ENCODE results near the gene FRY.

The FRY gene

GRCh38 chr13:32067149-32067961, 35.8 kb downstream of the FRY start:
- Histone ChIP-seq H3K9me3 (ENCODE audit: low read depth, low read length) (no peaks in the 10 kb centered on the region), H3K9ac (ENCODE audit: insufficient read length) (no peak overlapping the region), H3K27ac (no peak overlapping the region), H3K36me3 (ENCODE audit: insufficient read depth, low read length) (no peaks in the 10 kb centered on the region), H3K4me3 (no peak overlapping the region)
- no peak for DNase-seq (ENCODE audit: low read depth, low spot score)
- TF ChIP-seq FOXP2 (optimal IDR thresholded peaks at IDR 0.05; ENCODE audit: control extremely low read depth, extremely low read length, insufficient read depth) (no peak), POLR2AphosphoS5 (IDR thresholded peaks at IDR 0.05; ENCODE audit: borderline replicate concordance, low read depth, low read length) (no peak), EZH2 (IDR thresholded peaks at IDR 0.05) (no peak)

GRCh38 chr13:32068255-32068654, 36.7 kb downstream of the FRY start:
- TF ChIP-seq POLR2AphosphoS5 (IDR thresholded peaks at IDR 0.05; ENCODE audit: borderline replicate concordance, low read depth, low read length) (no peak), FOXP2 (optimal IDR thresholded peaks at IDR 0.05; ENCODE audit: control extremely low read depth, extremely low read length, insufficient read depth) (no peak), EZH2 (IDR thresholded peaks at IDR 0.05) (no peak)
- Histone ChIP-seq H3K9me3 (ENCODE audit: low read depth, low read length) (no peaks in the 10 kb centered on the region), H3K27ac (no peak overlapping the region), H3K9ac (ENCODE audit: insufficient read length) (no peak overlapping the region), H3K36me3 (ENCODE audit: insufficient read depth, low read length) (no peaks in the 10 kb centered on the region), H3K4me3 (no peak overlapping the region)
- no peak for DNase-seq (ENCODE audit: low read depth, low spot score)

- Histone ChIP-seq H3K9me3 (ENCODE audit: low read depth, low read length) (no peaks in the 10 kb centered on the region), H3K27ac (no peak overlapping the region), H3K9ac (ENCODE audit: insufficient read length) (no peak overlapping the region), H3K36me3 (ENCODE audit: insufficient read depth, low read length) (no peaks in the 10 kb centered on the region), H3K4me3 (no peak overlapping the region)
- TF ChIP-seq FOXP2 (optimal IDR thresholded peaks at IDR 0.05; ENCODE audit: control extremely low read depth, extremely low read length, insufficient read depth), result no peak
- TF ChIP-seq EZH2 (IDR thresholded peaks at IDR 0.05), result no peak
- no peak for TF ChIP-seq POLR2AphosphoS5 (IDR thresholded peaks at IDR 0.05; ENCODE audit: borderline replicate concordance, low read depth, low read length)
- no peak for DNase-seq (ENCODE audit: low read depth, low spot score)
Measured at GRCh38 chr13:32073180-32073864, 41.7 kb downstream of the FRY start.

- H3K27ac ChIP-seq, result no peak overlapping the region
- H3K9me3 ChIP-seq (ENCODE audit: low read depth, low read length), result no peaks in the 10 kb centered on the region
- TF ChIP-seq POLR2AphosphoS5 (IDR thresholded peaks at IDR 0.05; ENCODE audit: borderline replicate concordance, low read depth, low read length) (no peak), FOXP2 (optimal IDR thresholded peaks at IDR 0.05; ENCODE audit: control extremely low read depth, extremely low read length, insufficient read depth) (no peak), EZH2 (IDR thresholded peaks at IDR 0.05) (no peak)
- no peak overlapping the region for H3K4me3 ChIP-seq
- no peaks in the 10 kb centered on the region for H3K36me3 ChIP-seq (ENCODE audit: insufficient read depth, low read length)
- no peak for DNase-seq (ENCODE audit: low read depth, low spot score)
- H3K9ac ChIP-seq (ENCODE audit: insufficient read length), result no peak overlapping the region
Measured at GRCh38 chr13:32075170-32075851, 43.7 kb downstream of the FRY start.

- H3K27ac ChIP-seq, result no peak overlapping the region
- no peak for DNase-seq (ENCODE audit: low read depth, low spot score)
- H3K4me3 ChIP-seq, result no peak overlapping the region
- H3K9ac ChIP-seq (ENCODE audit: insufficient read length), result no peak overlapping the region
- no peaks in the 10 kb centered on the region for H3K36me3 ChIP-seq (ENCODE audit: insufficient read depth, low read length)
- TF ChIP-seq FOXP2 (optimal IDR thresholded peaks at IDR 0.05; ENCODE audit: control extremely low read depth, extremely low read length, insufficient read depth) (no peak), EZH2 (IDR thresholded peaks at IDR 0.05) (no peak), POLR2AphosphoS5 (IDR thresholded peaks at IDR 0.05; ENCODE audit: borderline replicate concordance, low read depth, low read length) (no peak)
- no peaks in the 10 kb centered on the region for H3K9me3 ChIP-seq (ENCODE audit: low read depth, low read length)
Measured at GRCh38 chr13:32079587-32079986, 48.0 kb downstream of the FRY start.

- DNase-seq (ENCODE audit: low read depth, low spot score), result no peak
- H3K9me3 ChIP-seq (ENCODE audit: low read depth, low read length), result no peaks in the 10 kb centered on the region
- H3K9ac ChIP-seq (ENCODE audit: insufficient read length), result no peak overlapping the region
- H3K4me3 ChIP-seq, result no peak overlapping the region
- no peaks in the 10 kb centered on the region for H3K36me3 ChIP-seq (ENCODE audit: insufficient read depth, low read length)
- no peak for TF ChIP-seq POLR2AphosphoS5 (IDR thresholded peaks at IDR 0.05; ENCODE audit: borderline replicate concordance, low read depth, low read length)
- no peak for TF ChIP-seq EZH2 (IDR thresholded peaks at IDR 0.05)
- no peak for TF ChIP-seq FOXP2 (optimal IDR thresholded peaks at IDR 0.05; ENCODE audit: control extremely low read depth, extremely low read length, insufficient read depth)
- no peak overlapping the region for H3K27ac ChIP-seq
Measured at GRCh38 chr13:32080328-32080744, 48.8 kb downstream of the FRY start.

- Histone ChIP-seq H3K9me3 (ENCODE audit: low read depth, low read length) (no peaks in the 10 kb centered on the region), H3K27ac (no peak overlapping the region), H3K4me3 (no peak overlapping the region), H3K36me3 (ENCODE audit: insufficient read depth, low read length) (no peaks in the 10 kb centered on the region), H3K9ac (ENCODE audit: insufficient read length) (no peak overlapping the region)
- no peak for TF ChIP-seq POLR2AphosphoS5 (IDR thresholded peaks at IDR 0.05; ENCODE audit: borderline replicate concordance, low read depth, low read length)
- TF ChIP-seq EZH2 (IDR thresholded peaks at IDR 0.05), result no peak
- TF ChIP-seq FOXP2 (optimal IDR thresholded peaks at IDR 0.05; ENCODE audit: control extremely low read depth, extremely low read length, insufficient read depth), result no peak
- DNase-seq (ENCODE audit: low read depth, low spot score), result no peak
Measured at GRCh38 chr13:32081591-32081990, 50.0 kb downstream of the FRY start.

GRCh38 chr13:32086366-32086765, 54.8 kb downstream of the FRY start:
- H3K27ac ChIP-seq, result no peak overlapping the region
- no peak for DNase-seq (ENCODE audit: low read depth, low spot score)
- no peaks in the 10 kb centered on the region for H3K36me3 ChIP-seq (ENCODE audit: insufficient read depth, low read length)
- no peak for TF ChIP-seq FOXP2 (optimal IDR thresholded peaks at IDR 0.05; ENCODE audit: control extremely low read depth, extremely low read length, insufficient read depth)
- no peak for TF ChIP-seq POLR2AphosphoS5 (IDR thresholded peaks at IDR 0.05; ENCODE audit: borderline replicate concordance, low read depth, low read length)
- TF ChIP-seq EZH2 (IDR thresholded peaks at IDR 0.05), result no peak
- no peak overlapping the region for H3K4me3 ChIP-seq
- no peaks in the 10 kb centered on the region for H3K9me3 ChIP-seq (ENCODE audit: low read depth, low read length)
- H3K9ac ChIP-seq (ENCODE audit: insufficient read length), result no peak overlapping the region
